HG02981 (cell line): ENCODE measurements around the gene MSH2.

ENCODE experiments used
- ATAC-seq: cut with Tn5 transposase; IDR thresholded peaks from one replicate; pipeline ENCODE4 v1.9.1; 2021; ENCODE audit warnings: mild to moderate bottlenecking, moderate library complexity; ENCODE audit not compliant: unreplicated experiment

MSH2 gene

GRCh38 chr2:47471429-47472116 is 68.6 kb downstream of the MSH2 start:
- no peak for ATAC-seq

GRCh38 chr2:47479863-47480262 is 76.9 kb downstream of the MSH2 start:
- ATAC-seq = no peak

GRCh38 chr2:47483191-47483590 is 80.2 kb downstream of the MSH2 start:
- no peak for ATAC-seq

GRCh38 chr2:47484396-47484795 is 81.4 kb downstream of the MSH2 start:
- no peak for ATAC-seq

GRCh38 chr2:47485177-47485576 is 82.2 kb downstream of the MSH2 start:
- ATAC-seq = no peak

- ATAC-seq = no peak
Measured at GRCh38 chr2:47485751-47486300, 82.9 kb downstream of the MSH2 start.

- peak; percentile 68 for ATAC-seq
Measured at GRCh38 chr2:47486841-47487497, 84.0 kb downstream of the MSH2 start.

GRCh38 chr2:47487498-47487875 is 84.5 kb downstream of the MSH2 start:
- ATAC-seq = no peak

GRCh38 chr2:47488870-47489584 is 86.1 kb downstream of the MSH2 start:
- ATAC-seq = no peak

- ATAC-seq = no peak
Measured at GRCh38 chr2:47490406-47490805, 87.5 kb downstream of the MSH2 start.

GRCh38 chr2:47493317-47494035 is 90.5 kb downstream of the MSH2 start:
- ATAC-seq = no peak

GRCh38 chr2:47494267-47495130 is 91.5 kb downstream of the MSH2 start:
- ATAC-seq = no peak

- ATAC-seq = no peak
Measured at GRCh38 chr2:47497843-47498460, 95.0 kb downstream of the MSH2 start.

GRCh38 chr2:47499093-47499492 is 96.1 kb downstream of the MSH2 start:
- no peak for ATAC-seq

GRCh38 chr2:47499621-47500309 is 96.8 kb downstream of the MSH2 start:
- ATAC-seq = no peak

- ATAC-seq = no peak
Measured at GRCh38 chr2:47501374-47502200, 98.6 kb downstream of the MSH2 start.

- ATAC-seq = peak; percentile 66
Measured at GRCh38 chr2:47502498-47502897, 99.5 kb downstream of the MSH2 start.

GRCh38 chr2:47503481-47504070 is 100.6 kb downstream of the MSH2 start:
- ATAC-seq = peak; percentile 48
